ENCODE results near the gene PARD3.
A peak's percentile ranks its signal among the peaks of the same experiment; 100 is the strongest.

The PARD3 gene

GRCh38 chr10:34121781-34122622 is 693.1 kb downstream of the PARD3 start:
- TF ChIP-seq CTCF (IDR thresholded peaks at IDR 0.05): no peak
- Histone ChIP-seq H3K36me3 (ENCODE audit: control insufficient read depth, insufficient read depth, low read length) (no peaks in the 10 kb centered on the region), H2AFZ (peak overlapping the region; percentile 40), H3K27me3 (ENCODE audit: control insufficient read depth, insufficient read depth, low read length) (no peaks in the 10 kb centered on the region), H3K27ac (peak overlapping the region; percentile 21), H3K4me3 (ENCODE audit: low read depth, low read length) (no peak overlapping the region), H3K9ac (no peak overlapping the region), H3K4me1 (peaks cover 19% of the 10 kb centered on the region), H3K9me3 (ENCODE audit: control insufficient read depth, low read length) (no peaks in the 10 kb centered on the region), H3K79me2 (no peaks in the 10 kb centered on the region), H3K4me2 (ENCODE audit: low read length) (peak overlapping the region; percentile 20)

GRCh38 chr10:34121125-34121753 is 693.9 kb downstream of the PARD3 start:
- H3K36me3 ChIP-seq (ENCODE audit: control insufficient read depth, insufficient read depth, low read length): no peaks in the 10 kb centered on the region
- H3K4me1 ChIP-seq: peaks cover 21% of the 10 kb centered on the region
- TF ChIP-seq CTCF (IDR thresholded peaks at IDR 0.05): no peak
- H3K79me2 ChIP-seq: no peaks in the 10 kb centered on the region
- H3K4me2 ChIP-seq (ENCODE audit: low read length): peak overlapping the region; percentile 20
- no peaks in the 10 kb centered on the region for H3K9me3 ChIP-seq (ENCODE audit: control insufficient read depth, low read length)
- H3K27me3 ChIP-seq (ENCODE audit: control insufficient read depth, insufficient read depth, low read length): no peaks in the 10 kb centered on the region
- no peak overlapping the region for H3K27ac ChIP-seq
- no peak overlapping the region for H3K9ac ChIP-seq
- H3K4me3 ChIP-seq (ENCODE audit: low read depth, low read length): no peak overlapping the region
- peak overlapping the region; percentile 40 for H2AFZ ChIP-seq

- Histone ChIP-seq H2AFZ (no peak overlapping the region), H3K4me3 (ENCODE audit: low read depth, low read length) (no peak overlapping the region), H3K27me3 (ENCODE audit: control insufficient read depth, insufficient read depth, low read length) (no peaks in the 10 kb centered on the region), H3K4me1 (peaks cover 19% of the 10 kb centered on the region), H3K79me2 (no peaks in the 10 kb centered on the region), H3K36me3 (ENCODE audit: control insufficient read depth, insufficient read depth, low read length) (no peaks in the 10 kb centered on the region), H3K4me2 (ENCODE audit: low read length) (no peak overlapping the region), H3K9me3 (ENCODE audit: control insufficient read depth, low read length) (no peaks in the 10 kb centered on the region), H3K9ac (no peak overlapping the region), H3K27ac (no peak overlapping the region)
- no peak for TF ChIP-seq CTCF (IDR thresholded peaks at IDR 0.05)
These were observed 695.6 kb downstream of the PARD3 start for GRCh38 chr10:34119456-34119855.

GRCh38 chr10:34116681-34117271 is 698.3 kb downstream of the PARD3 start:
- TF ChIP-seq CTCF (IDR thresholded peaks at IDR 0.05): no peak
- Histone ChIP-seq H3K27ac (no peak overlapping the region), H3K4me3 (ENCODE audit: low read depth, low read length) (no peak overlapping the region), H3K4me2 (ENCODE audit: low read length) (no peak overlapping the region), H3K27me3 (ENCODE audit: control insufficient read depth, insufficient read depth, low read length) (no peaks in the 10 kb centered on the region), H2AFZ (no peak overlapping the region), H3K79me2 (no peaks in the 10 kb centered on the region), H3K4me1 (peaks cover 11% of the 10 kb centered on the region), H3K9ac (no peak overlapping the region), H3K36me3 (ENCODE audit: control insufficient read depth, insufficient read depth, low read length) (no peaks in the 10 kb centered on the region), H3K9me3 (ENCODE audit: control insufficient read depth, low read length) (no peaks in the 10 kb centered on the region)

Data from parathyroid adenoma (tissue), 2 donors.